Nephron progenitor cell (in vitro differentiated cells): ENCODE data around the gene UBASH3B.
A peak's percentile ranks its signal among the peaks of the same experiment; 100 is the strongest.

ENCODE experiments used
- DNase-seq: peaks from one replicate; pipeline ENCODE4 v3.0.0; 2021
- H3K27ac Mint-ChIP-seq: 2 replicates; pipeline ENCODE4 v1.8.0; 2021; ENCODE audit warnings: mild to moderate bottlenecking, moderate library complexity, mixed read lengths
- H3K27me3 Mint-ChIP-seq: 2 replicates; pipeline ENCODE4 v1.8.0; 2021; ENCODE audit warnings: mild to moderate bottlenecking, low read depth, mixed read lengths; ENCODE audit not compliant: poor library complexity
- H3K36me3 Mint-ChIP-seq: 2 replicates; pipeline ENCODE4 v1.8.0; 2021; ENCODE audit warnings: low read depth, mixed read lengths
- H3K4me1 Mint-ChIP-seq: 2 replicates; pipeline ENCODE4 v1.8.0; 2021; ENCODE audit warnings: mixed read lengths
- H3K4me3 Mint-ChIP-seq: 2 replicates; pipeline ENCODE4 v1.8.0; 2021; ENCODE audit warnings: mild to moderate bottlenecking, moderate library complexity, mixed read lengths
- H3K9me3 Mint-ChIP-seq: 2 replicates; pipeline ENCODE4 v1.8.0; 2021; ENCODE audit warnings: mild to moderate bottlenecking, moderate library complexity, mixed read lengths
- TF ChIP-seq, protein P1 (sequence below): fragments of 200-600 bp; sonication (generic); IDR thresholded peaks from 2 replicates; pipeline ENCODE4 v1.5.0; 2021; ENCODE audit warnings: antibody characterized with exemption

Gene UBASH3B

DNA sequence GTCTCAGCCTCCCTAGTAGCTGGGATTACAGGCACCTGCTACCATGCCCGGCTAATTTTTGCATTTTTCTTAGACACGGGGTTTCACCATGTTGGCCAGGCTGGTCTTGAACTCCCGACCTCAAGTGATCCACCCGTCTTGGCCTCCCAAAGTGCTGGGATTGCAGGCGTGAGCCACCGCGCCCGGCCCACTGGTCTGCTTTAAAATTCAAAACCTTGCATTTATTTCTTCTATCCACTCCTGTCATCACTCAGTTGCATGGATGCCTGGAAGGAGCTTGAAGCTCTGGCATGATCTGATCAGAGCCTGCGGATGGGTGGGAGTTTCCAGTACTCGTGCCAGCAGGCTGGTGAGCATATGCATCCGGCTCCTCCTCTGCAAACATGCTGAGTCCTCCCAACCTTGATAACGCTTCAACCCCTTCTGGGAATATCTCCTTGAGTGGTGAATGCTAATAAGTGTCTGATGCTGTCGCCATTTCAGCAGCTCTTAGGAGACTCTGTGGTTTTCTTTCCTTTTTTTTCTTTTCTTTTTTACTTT lies 39.6 kb downstream of the UBASH3B start:
- peaks cover 11% of the 10 kb centered on the region for H3K27me3 Mint-ChIP-seq
- DNase-seq, result no peak
- H3K4me1 Mint-ChIP-seq, result peaks cover 41% of the 10 kb centered on the region
- H3K36me3 Mint-ChIP-seq, result peaks cover 5% of the 10 kb centered on the region
- TF ChIP-seq, protein P1, sequence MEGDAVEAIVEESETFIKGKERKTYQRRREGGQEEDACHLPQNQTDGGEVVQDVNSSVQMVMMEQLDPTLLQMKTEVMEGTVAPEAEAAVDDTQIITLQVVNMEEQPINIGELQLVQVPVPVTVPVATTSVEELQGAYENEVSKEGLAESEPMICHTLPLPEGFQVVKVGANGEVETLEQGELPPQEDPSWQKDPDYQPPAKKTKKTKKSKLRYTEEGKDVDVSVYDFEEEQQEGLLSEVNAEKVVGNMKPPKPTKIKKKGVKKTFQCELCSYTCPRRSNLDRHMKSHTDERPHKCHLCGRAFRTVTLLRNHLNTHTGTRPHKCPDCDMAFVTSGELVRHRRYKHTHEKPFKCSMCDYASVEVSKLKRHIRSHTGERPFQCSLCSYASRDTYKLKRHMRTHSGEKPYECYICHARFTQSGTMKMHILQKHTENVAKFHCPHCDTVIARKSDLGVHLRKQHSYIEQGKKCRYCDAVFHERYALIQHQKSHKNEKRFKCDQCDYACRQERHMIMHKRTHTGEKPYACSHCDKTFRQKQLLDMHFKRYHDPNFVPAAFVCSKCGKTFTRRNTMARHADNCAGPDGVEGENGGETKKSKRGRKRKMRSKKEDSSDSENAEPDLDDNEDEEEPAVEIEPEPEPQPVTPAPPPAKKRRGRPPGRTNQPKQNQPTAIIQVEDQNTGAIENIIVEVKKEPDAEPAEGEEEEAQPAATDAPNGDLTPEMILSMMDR, result no peak
- H3K4me3 Mint-ChIP-seq, result no peak overlapping the region
- H3K9me3 Mint-ChIP-seq, result no peaks in the 10 kb centered on the region
- H3K27ac Mint-ChIP-seq, result no peak overlapping the region

DNA sequence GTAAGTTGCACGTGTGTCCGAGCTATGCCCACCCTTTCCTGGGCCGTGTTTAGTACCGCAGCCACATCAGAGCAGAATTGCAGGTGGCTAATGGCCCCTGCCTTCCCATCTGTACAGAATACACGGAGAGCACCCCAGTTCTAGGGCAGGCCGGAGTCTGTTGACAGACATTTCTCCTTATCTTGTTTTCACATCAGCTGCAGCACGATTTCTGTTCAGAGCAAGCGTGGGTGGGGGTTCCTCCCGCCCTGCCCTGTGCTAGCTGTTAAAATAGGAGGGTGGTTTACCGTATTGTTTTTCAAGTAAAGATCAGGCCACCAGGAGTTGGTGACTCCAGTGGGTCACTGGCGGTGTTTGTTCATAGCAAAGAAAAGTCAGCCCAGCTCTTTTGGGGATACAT lies 41.1 kb downstream of the UBASH3B start:
- Mint-ChIP-seq H3K36me3 (peaks cover 5% of the 10 kb centered on the region), H3K4me1 (peaks cover 31% of the 10 kb centered on the region), H3K27me3 (peaks cover 11% of the 10 kb centered on the region), H3K4me3 (no peak overlapping the region), H3K27ac (peak overlapping the region; percentile 50), H3K9me3 (no peaks in the 10 kb centered on the region)
- no peak for DNase-seq
- TF ChIP-seq, protein P1, result no peak

DNA sequence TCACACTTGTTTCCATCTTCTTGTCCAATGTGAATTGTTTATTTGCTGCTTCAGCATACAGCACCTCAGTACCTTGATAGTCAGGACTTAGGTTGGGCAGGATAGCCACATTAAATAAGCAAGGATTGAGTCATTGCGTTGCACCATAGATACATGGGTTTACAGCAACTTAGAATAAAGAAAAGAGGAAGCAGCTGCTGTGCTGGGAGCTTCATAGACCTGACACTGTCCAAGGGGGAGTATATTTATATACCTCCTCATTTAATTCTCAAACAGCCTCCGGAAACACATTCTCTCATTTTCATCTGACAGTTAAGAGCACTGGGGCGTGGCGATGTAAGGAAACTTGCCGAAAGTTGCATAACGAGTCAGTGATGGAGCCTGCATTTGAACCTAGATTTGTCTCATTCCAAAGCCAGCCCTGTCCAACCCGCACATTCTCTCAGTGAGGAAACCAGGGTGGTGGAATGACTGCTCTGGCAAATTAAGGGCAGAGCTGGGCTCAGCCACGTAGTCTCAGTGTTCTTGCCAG lies 42.2 kb downstream of the UBASH3B start:
- H3K9me3 Mint-ChIP-seq, result no peaks in the 10 kb centered on the region
- no peak for DNase-seq
- no peak overlapping the region for H3K4me3 Mint-ChIP-seq
- H3K36me3 Mint-ChIP-seq, result peaks cover 5% of the 10 kb centered on the region
- H3K27me3 Mint-ChIP-seq, result peaks cover 11% of the 10 kb centered on the region
- no peak overlapping the region for H3K27ac Mint-ChIP-seq
- TF ChIP-seq, protein P1, result no peak
- H3K4me1 Mint-ChIP-seq, result peaks cover 21% of the 10 kb centered on the region

DNA sequence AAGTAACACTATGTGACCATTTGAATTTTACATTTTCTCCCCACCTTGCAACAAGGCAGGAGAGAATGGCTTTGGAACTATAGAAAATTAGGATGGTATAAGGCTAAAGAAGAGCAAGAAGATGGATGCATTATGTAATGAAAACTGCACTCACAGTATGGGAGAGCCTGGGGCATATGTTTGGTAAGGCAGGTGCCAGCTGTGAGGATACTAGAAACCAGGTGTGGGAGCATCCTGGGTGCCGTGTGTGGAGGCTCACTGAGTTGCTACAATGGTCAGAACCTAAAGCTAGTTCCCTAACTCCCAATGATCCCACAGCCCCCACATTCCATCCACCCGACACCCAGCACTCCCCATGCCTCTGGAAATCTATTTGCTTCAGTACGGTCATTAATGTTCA lies 42.9 kb downstream of the UBASH3B start:
- Mint-ChIP-seq H3K36me3 (peaks cover 7% of the 10 kb centered on the region), H3K27ac (no peak overlapping the region), H3K27me3 (peaks cover 11% of the 10 kb centered on the region), H3K4me3 (no peak overlapping the region), H3K9me3 (no peaks in the 10 kb centered on the region), H3K4me1 (peaks cover 20% of the 10 kb centered on the region)
- DNase-seq, result no peak
- TF ChIP-seq, protein P1, result no peak

DNA sequence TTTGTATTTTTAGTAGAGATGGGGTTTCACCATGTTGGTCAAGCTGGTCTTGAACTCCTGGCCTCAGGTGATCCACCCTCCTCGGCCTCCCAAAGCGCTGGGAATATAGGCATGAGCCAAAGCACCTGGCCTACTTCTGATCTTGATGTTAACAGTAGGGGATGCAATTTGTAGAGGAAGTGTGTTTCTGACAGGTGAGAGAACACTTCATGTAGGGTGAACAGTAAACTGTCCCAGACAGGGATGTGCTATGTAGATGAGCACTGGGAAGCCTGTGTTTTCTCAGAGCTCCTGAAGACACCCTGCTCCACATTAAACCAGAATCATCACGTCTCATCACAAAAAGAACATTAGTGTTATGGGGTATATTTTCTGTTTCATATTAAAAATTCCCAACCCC lies 45.1 kb downstream of the UBASH3B start:
- H3K9me3 Mint-ChIP-seq, result no peaks in the 10 kb centered on the region
- H3K36me3 Mint-ChIP-seq, result peaks cover 11% of the 10 kb centered on the region
- H3K27ac Mint-ChIP-seq, result no peak overlapping the region
- TF ChIP-seq, protein P1, result no peak
- H3K4me1 Mint-ChIP-seq, result peaks cover 20% of the 10 kb centered on the region
- H3K27me3 Mint-ChIP-seq, result peaks cover 8% of the 10 kb centered on the region
- no peak for DNase-seq
- H3K4me3 Mint-ChIP-seq, result no peak overlapping the region

DNA sequence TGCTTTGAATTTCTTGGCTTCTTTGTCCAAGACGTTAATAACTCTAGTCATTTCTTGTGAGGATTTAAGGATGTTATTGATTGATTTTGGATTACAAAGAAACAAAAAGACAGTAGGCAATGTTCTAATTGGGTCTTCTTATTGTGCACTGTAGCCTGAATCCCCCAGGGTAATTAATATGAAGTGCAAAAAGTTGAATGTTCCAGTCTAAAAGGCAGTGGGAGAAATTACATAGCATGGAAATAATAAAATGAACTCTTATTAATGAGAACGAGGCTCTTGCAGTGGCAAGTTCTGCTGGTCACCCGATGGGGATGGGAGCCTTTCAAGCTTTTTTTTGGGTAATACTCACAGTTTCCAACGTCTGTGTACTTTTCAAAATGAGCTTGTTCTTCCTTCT lies 45.6 kb downstream of the UBASH3B start:
- DNase-seq, result no peak
- H3K4me3 Mint-ChIP-seq, result no peak overlapping the region
- H3K27ac Mint-ChIP-seq, result no peak overlapping the region
- peaks cover 20% of the 10 kb centered on the region for H3K4me1 Mint-ChIP-seq
- no peaks in the 10 kb centered on the region for H3K9me3 Mint-ChIP-seq
- peaks cover 8% of the 10 kb centered on the region for H3K27me3 Mint-ChIP-seq
- H3K36me3 Mint-ChIP-seq, result peaks cover 11% of the 10 kb centered on the region
- TF ChIP-seq, protein P1, result no peak
